ENCODE data around the gene ERBB3.

The ERBB3 gene

GRCh38 chr12:56037161-56037560, 42.8 kb upstream of the ERBB3 start:
- peaks cover 4% of the 10 kb centered on the region; the same call in 1 of the 2 replicates for H3F3A ChIP-seq (ENCODE audit: control insufficient read depth, insufficient read depth)
- no peaks in the 10 kb centered on the region for H4K20me1 ChIP-seq (ENCODE audit: control insufficient read depth, insufficient read depth, low read depth, low read length)
- H3K9me2 ChIP-seq (replicated peaks; ENCODE audit: control insufficient read depth, low read length) = no peaks in the 10 kb centered on the region
- H3K9me3 ChIP-seq (ENCODE audit: control insufficient read depth, insufficient read depth, low read length) = no peaks in the 10 kb centered on the region
- H3K4me2 ChIP-seq (ENCODE audit: low read length) = no peak overlapping the region
- TF ChIP-seq EZH2phosphoT487 (IDR thresholded peaks at IDR 0.05; ENCODE audit: borderline replicate concordance, low read length) (no peak), CTCF (IDR thresholded peaks at IDR 0.05; ENCODE audit: low read depth, low read length, poor library complexity, severe bottlenecking) (no peak)
- peaks cover 17% of the 10 kb centered on the region for H3K4me1 ChIP-seq (ENCODE audit: control insufficient read depth, low read length)
- H3K79me2 ChIP-seq (ENCODE audit: control insufficient read depth, low read length) = peaks cover 11% of the 10 kb centered on the region
- no peak overlapping the region for H3K27ac ChIP-seq (ENCODE audit: low read depth, low read length)
- no peaks in the 10 kb centered on the region for H3K27me3 ChIP-seq (ENCODE audit: control insufficient read depth, low read length)
- peaks cover 2% of the 10 kb centered on the region for H3K36me3 ChIP-seq (ENCODE audit: control insufficient read depth, low read length)
- no peak overlapping the region for H3K4me3 ChIP-seq (ENCODE audit: low read length)

- peaks cover 21% of the 10 kb centered on the region for H3K79me2 ChIP-seq (ENCODE audit: control insufficient read depth, low read length)
- no peak overlapping the region for H3K4me3 ChIP-seq (ENCODE audit: low read length)
- no peaks in the 10 kb centered on the region for H3K27me3 ChIP-seq (ENCODE audit: control insufficient read depth, low read length)
- no peaks in the 10 kb centered on the region for H3K9me2 ChIP-seq (replicated peaks; ENCODE audit: control insufficient read depth, low read length)
- no peaks in the 10 kb centered on the region for H3K9me3 ChIP-seq (ENCODE audit: control insufficient read depth, insufficient read depth, low read length)
- H4K20me1 ChIP-seq (ENCODE audit: control insufficient read depth, insufficient read depth, low read depth, low read length) = peaks cover 8% of the 10 kb centered on the region; the same call in 1 of the 2 replicates
- peaks cover 12% of the 10 kb centered on the region for H3K36me3 ChIP-seq (ENCODE audit: control insufficient read depth, low read length)
- no peak overlapping the region for H3K4me2 ChIP-seq (ENCODE audit: low read length)
- H3F3A ChIP-seq (ENCODE audit: control insufficient read depth, insufficient read depth) = peaks cover 14% of the 10 kb centered on the region
- H3K27ac ChIP-seq (ENCODE audit: low read depth, low read length) = no peak overlapping the region
- TF ChIP-seq CTCF (IDR thresholded peaks at IDR 0.05; ENCODE audit: low read depth, low read length, poor library complexity, severe bottlenecking) (no peak), EZH2phosphoT487 (IDR thresholded peaks at IDR 0.05; ENCODE audit: borderline replicate concordance, low read length) (no peak)
- H3K4me1 ChIP-seq (ENCODE audit: control insufficient read depth, low read length) = peaks cover 21% of the 10 kb centered on the region
Observed at GRCh38 chr12:56038022-56038655, 41.8 kb upstream of the ERBB3 start.

GRCh38 chr12:56040151-56040550, 39.8 kb upstream of the ERBB3 start:
- H3K27me3 ChIP-seq (ENCODE audit: control insufficient read depth, low read length) = no peaks in the 10 kb centered on the region
- H3K4me1 ChIP-seq (ENCODE audit: control insufficient read depth, low read length) = peaks cover 30% of the 10 kb centered on the region
- H3K9me3 ChIP-seq (ENCODE audit: control insufficient read depth, insufficient read depth, low read length) = no peaks in the 10 kb centered on the region
- no peak overlapping the region for H3K4me3 ChIP-seq (ENCODE audit: low read length)
- H3K4me2 ChIP-seq (ENCODE audit: low read length) = no peak overlapping the region; the same call in 1 of the 2 replicates
- no peaks in the 10 kb centered on the region for H3K9me2 ChIP-seq (replicated peaks; ENCODE audit: control insufficient read depth, low read length)
- H3K27ac ChIP-seq (ENCODE audit: low read depth, low read length) = no peak overlapping the region
- no peak for TF ChIP-seq CTCF (IDR thresholded peaks at IDR 0.05; ENCODE audit: low read depth, low read length, poor library complexity, severe bottlenecking)
- peaks cover 30% of the 10 kb centered on the region for H3K79me2 ChIP-seq (ENCODE audit: control insufficient read depth, low read length)
- peaks cover 31% of the 10 kb centered on the region for H3K36me3 ChIP-seq (ENCODE audit: control insufficient read depth, low read length)
- peaks cover 8% of the 10 kb centered on the region; the same call in 1 of the 2 replicates for H4K20me1 ChIP-seq (ENCODE audit: control insufficient read depth, insufficient read depth, low read depth, low read length)
- peaks cover 33% of the 10 kb centered on the region for H3F3A ChIP-seq (ENCODE audit: control insufficient read depth, insufficient read depth)

Data from DOHH2 (cell line).